SKM-1 (cell line): ENCODE results near the gene C12orf60.

Experiments
- DNase-seq: peaks from one replicate; lab custom pipeline; 2025; ENCODE audit not compliant: unreplicated experiment; lab: John Stamatoyannopoulos, UW

C12orf60 gene

GRCh38 chr12:14833952-14834351 lies 30.5 kb downstream of the C12orf60 start:
- DNase-seq: no peak

GRCh38 chr12:14834509-14834908 lies 31.0 kb downstream of the C12orf60 start:
- no peak for DNase-seq

- DNase-seq: no peak
Observed at GRCh38 chr12:14836336-14837210, 33.1 kb downstream of the C12orf60 start.

- DNase-seq: no peak
Observed at GRCh38 chr12:14839262-14839661, 35.8 kb downstream of the C12orf60 start.

GRCh38 chr12:14840616-14841015 lies 37.1 kb downstream of the C12orf60 start:
- no peak for DNase-seq

- no peak for DNase-seq
Observed at GRCh38 chr12:14841761-14842160, 38.3 kb downstream of the C12orf60 start.

GRCh38 chr12:14842315-14842714 lies 38.8 kb downstream of the C12orf60 start:
- no peak for DNase-seq

GRCh38 chr12:14843425-14843887 lies 40.0 kb downstream of the C12orf60 start, which contains the start of gene ART4:
Gene ART4, minus strand, starts transcription at chr12:14843526. Its CDS starts 413 bp downstream, at chr12:14843113.
- no peak for DNase-seq

- no peak for DNase-seq
Observed at GRCh38 chr12:14844401-14844800, 40.9 kb downstream of the C12orf60 start.

GRCh38 chr12:14845350-14845750 lies 41.9 kb downstream of the C12orf60 start:
- peak; percentile 4 for DNase-seq

- peak; percentile 3 for DNase-seq
Observed at GRCh38 chr12:14846042-14846587, 42.6 kb downstream of the C12orf60 start.

GRCh38 chr12:14846876-14847580 lies 43.6 kb downstream of the C12orf60 start:
- DNase-seq: no peak

GRCh38 chr12:14849661-14850060 lies 46.2 kb downstream of the C12orf60 start:
- no peak for DNase-seq

- DNase-seq: no peak
Observed at GRCh38 chr12:14850929-14851663, 47.6 kb downstream of the C12orf60 start.

- no peak for DNase-seq
Observed at GRCh38 chr12:14852880-14853279, 49.4 kb downstream of the C12orf60 start.

- no peak for DNase-seq
Observed at GRCh38 chr12:14853961-14854360, 50.5 kb downstream of the C12orf60 start.

GRCh38 chr12:14854586-14855183 lies 51.2 kb downstream of the C12orf60 start:
- DNase-seq: no peak

- no peak for DNase-seq
Observed at GRCh38 chr12:14858513-14858912, 55.0 kb downstream of the C12orf60 start.

GRCh38 chr12:14860490-14860889 lies 57.0 kb downstream of the C12orf60 start:
- DNase-seq: no peak

GRCh38 chr12:14868916-14869506 lies 65.5 kb downstream of the C12orf60 start:
- no peak for DNase-seq
